Measurements from ENCODE around the gene SFMBT2. TPM values are rescaled to one million over a fixed set of nuclear protein-coding genes. Genes with fewer than 3 reads are reported as not detected.

SFMBT2 gene
- total RNA-seq, 2 experiments from 2014 or later, result 23.8 to 27.6 TPM

DNA sequence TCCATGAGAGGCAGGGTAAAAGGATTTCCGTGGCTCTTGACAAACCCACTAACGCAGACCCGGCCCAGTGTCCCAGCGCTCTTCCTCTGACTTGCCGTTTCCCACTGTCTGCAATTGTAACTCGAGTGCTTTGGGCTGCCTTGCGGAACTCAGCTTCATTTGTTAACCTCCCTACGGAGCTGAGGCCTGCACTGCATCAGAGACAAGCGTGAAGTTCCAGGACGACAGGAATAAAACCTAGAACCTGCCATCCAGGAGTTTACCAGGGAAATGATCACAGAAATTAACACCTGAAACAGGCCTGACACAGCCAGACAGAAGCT lies 76.2 kb downstream of the SFMBT2 start:
- peaks cover 49% of the 10 kb centered on the region for H3K36me3 Mint-ChIP-seq (ENCODE audit: low read depth)
- TF ChIP-seq CTCF (IDR thresholded peaks at IDR 0.05), result no peak
- DNase-seq (no peak), ATAC-seq (no peak)
- intact Hi-C loops (cut with micrococcal nuclease), result no loop called here
- peaks cover 2% of the 10 kb centered on the region for H3K9me3 Mint-ChIP-seq
- no peak overlapping the region for H3K27ac Mint-ChIP-seq
- no peak overlapping the region for H3K4me3 Mint-ChIP-seq
- H3K27me3 Mint-ChIP-seq, result no peaks in the 10 kb centered on the region
- H3K4me1 Mint-ChIP-seq (ENCODE audit: low read depth), result peaks cover 43% of the 10 kb centered on the region
- ChIA-PET POLR2A (no interaction called here), CTCF (no interaction called here)

DNA sequence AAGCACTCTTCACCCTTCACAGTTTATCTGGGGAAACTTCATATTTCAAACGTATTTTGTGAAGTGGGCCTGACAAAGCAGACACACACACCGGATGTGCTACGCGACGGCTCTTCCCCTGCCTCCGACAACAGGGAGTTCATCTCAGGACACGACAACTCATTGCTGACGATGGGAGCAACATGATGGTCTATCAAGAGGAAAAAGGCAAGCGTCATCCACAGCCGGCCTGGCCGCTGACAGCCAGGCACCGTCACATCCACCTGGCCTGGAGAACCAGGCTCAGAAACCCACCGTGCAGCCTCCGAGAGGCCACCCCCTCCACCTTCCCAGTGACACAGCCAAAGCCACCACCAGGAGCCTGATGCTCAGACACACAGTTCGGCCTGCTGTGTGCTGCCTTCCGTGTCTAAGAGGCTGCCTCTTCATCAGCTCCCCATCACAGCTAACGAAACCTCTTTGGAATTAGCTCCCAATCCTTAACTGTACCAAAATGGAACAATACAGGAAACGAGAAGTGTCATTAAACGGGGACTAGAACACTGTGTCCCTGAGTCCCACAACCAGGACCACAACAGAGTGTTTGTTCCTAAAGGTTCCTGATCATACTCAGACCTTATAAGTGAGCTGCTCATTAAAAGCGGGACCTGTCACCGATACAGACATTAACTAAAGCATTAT lies 76.7 kb downstream of the SFMBT2 start:
- Mint-ChIP-seq H3K9me3 (peaks cover 7% of the 10 kb centered on the region), H3K27ac (no peak overlapping the region), H3K4me1 (ENCODE audit: low read depth) (peaks cover 42% of the 10 kb centered on the region), H3K27me3 (no peaks in the 10 kb centered on the region), H3K4me3 (no peak overlapping the region), H3K36me3 (ENCODE audit: low read depth) (peaks cover 51% of the 10 kb centered on the region)
- ATAC-seq, result no peak
- intact Hi-C loops (cut with micrococcal nuclease), result no loop called here
- POLR2A ChIA-PET, result no interaction called here
- no peak for TF ChIP-seq CTCF (IDR thresholded peaks at IDR 0.05)
- DNase-seq, result no peak
- CTCF ChIA-PET, result interaction anchor here (0.5 to 0.6 kb wide), 2 partner anchors 618 to 715 kb away, joined by 3 to 4 read pairs; no protein-coding TSS in a partner anchor

GRCh38 chr10:7329219-7329618 lies 81.6 kb downstream of the SFMBT2 start:
- intact Hi-C loops (cut with micrococcal nuclease), result no loop called here
- no peak for TF ChIP-seq CTCF (IDR thresholded peaks at IDR 0.05)
- ATAC-seq (no peak), DNase-seq (no peak)
- no peaks in the 10 kb centered on the region for H3K27me3 Mint-ChIP-seq
- no peak overlapping the region for H3K4me3 Mint-ChIP-seq
- H3K4me1 Mint-ChIP-seq (ENCODE audit: low read depth), result peaks cover 17% of the 10 kb centered on the region
- peaks cover 27% of the 10 kb centered on the region for H3K9me3 Mint-ChIP-seq
- no peak overlapping the region for H3K27ac Mint-ChIP-seq
- H3K36me3 Mint-ChIP-seq (ENCODE audit: low read depth), result peaks cover 55% of the 10 kb centered on the region
- CTCF ChIA-PET, result no interaction called here
- POLR2A ChIA-PET, result no interaction called here

DNA sequence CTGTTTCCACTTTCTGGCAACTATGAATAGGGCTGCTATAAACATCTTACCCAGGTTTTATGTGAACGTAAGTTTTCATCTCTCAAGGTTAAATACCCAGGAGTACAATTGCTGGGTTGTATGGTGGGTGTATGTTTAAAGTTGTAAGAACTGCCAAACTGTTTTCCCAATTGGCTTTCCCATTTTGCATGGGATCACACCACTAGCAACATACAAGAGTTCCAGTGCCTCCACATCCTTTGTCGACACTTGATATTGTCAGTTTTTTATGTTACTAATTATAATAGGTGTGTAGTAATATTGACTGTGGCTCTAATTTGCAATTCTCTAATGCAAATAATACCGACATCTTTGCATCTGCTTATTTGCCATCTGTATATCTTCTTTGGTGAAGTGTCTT lies 82.9 kb downstream of the SFMBT2 start:
- H3K36me3 Mint-ChIP-seq (ENCODE audit: low read depth), result peaks cover 58% of the 10 kb centered on the region
- H3K27me3 Mint-ChIP-seq, result no peaks in the 10 kb centered on the region
- ATAC-seq, result no peak
- H3K9me3 Mint-ChIP-seq, result peaks cover 30% of the 10 kb centered on the region
- DNase-seq, result no peak
- peaks cover 14% of the 10 kb centered on the region for H3K4me1 Mint-ChIP-seq (ENCODE audit: low read depth)
- no peak for TF ChIP-seq CTCF (IDR thresholded peaks at IDR 0.05)
- POLR2A ChIA-PET, result no interaction called here
- no peak overlapping the region for H3K4me3 Mint-ChIP-seq
- intact Hi-C loops (cut with micrococcal nuclease), result no loop called here
- CTCF ChIA-PET, result no interaction called here
- no peak overlapping the region for H3K27ac Mint-ChIP-seq

DNA sequence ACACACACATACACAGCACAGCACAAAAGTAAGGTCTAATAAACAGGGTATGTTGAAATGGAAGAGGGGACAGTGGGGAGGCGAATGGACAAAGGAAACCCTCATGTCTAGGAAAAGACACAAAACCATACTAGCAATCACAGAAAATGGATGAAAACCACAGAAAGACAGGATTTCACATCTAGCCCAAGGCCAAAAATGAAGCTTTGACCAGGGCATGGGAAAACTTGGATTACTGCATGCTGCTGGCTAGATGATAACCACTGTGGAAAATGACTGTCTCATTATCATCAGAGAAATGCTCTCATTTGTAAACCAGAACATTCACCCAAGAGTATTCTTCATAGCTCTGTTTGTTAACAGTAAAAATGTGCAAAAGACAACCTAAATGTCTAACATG lies 88.2 kb downstream of the SFMBT2 start:
- intact Hi-C loops (cut with micrococcal nuclease), result no loop called here
- peaks cover 34% of the 10 kb centered on the region for H3K36me3 Mint-ChIP-seq (ENCODE audit: low read depth)
- DNase-seq, result no peak
- no peak for ATAC-seq
- H3K27me3 Mint-ChIP-seq, result no peaks in the 10 kb centered on the region
- H3K27ac Mint-ChIP-seq, result no peak overlapping the region
- TF ChIP-seq CTCF (IDR thresholded peaks at IDR 0.05), result no peak
- H3K4me1 Mint-ChIP-seq (ENCODE audit: low read depth), result peaks cover 30% of the 10 kb centered on the region
- ChIA-PET CTCF (no interaction called here), POLR2A (no interaction called here)
- H3K4me3 Mint-ChIP-seq, result no peak overlapping the region
- peaks cover 19% of the 10 kb centered on the region for H3K9me3 Mint-ChIP-seq
